GM12892 (cell line): ENCODE data around the gene FOXD2. TPM values are rescaled to one million over a fixed set of nuclear protein-coding genes. Genes with fewer than 3 reads are reported as not detected.

Experiments used
- DNase-seq: peaks from one replicate; pipeline ENCODE4 v3.0.0; 2011; ENCODE audit not compliant: insufficient read length
- FAIRE-seq: peaks from 2 replicates; lab custom pipeline; 2011; peaks lifted over from hg19 to GRCh38; lab: Jason Lieb, UNC
- POLR2A ChIP-seq: IDR thresholded peaks from 2 replicates; pipeline ENCODE4 v1.6.1; 2011; ENCODE audit warnings: low read depth, low read length, control low read depth
- POLR2AphosphoS5 ChIP-seq: IDR thresholded peaks from 2 replicates; pipeline ENCODE4 v1.6.1; 2011; ENCODE audit warnings: low read depth, low read length, control low read depth
- TAF1 ChIP-seq: IDR thresholded peaks from 2 replicates; pipeline ENCODE4 v1.6.1; 2011; ENCODE audit warnings: low read depth, mild to moderate bottlenecking, control low read depth, low read length, borderline replicate concordance
- polyA plus RNA-seq: library from polyadenylated mRNA; unstranded; fragments of >200 nt; gene quantifications from one replicate; pipeline ENCODE4 v1.2.1, GENCODE V29; 2012; ENCODE audit warnings: missing spikeins, inconsistent platforms; ENCODE audit not compliant: missing spikeins

FOXD2 gene
- 0.13 TPM for polyA plus RNA-seq

DNA sequence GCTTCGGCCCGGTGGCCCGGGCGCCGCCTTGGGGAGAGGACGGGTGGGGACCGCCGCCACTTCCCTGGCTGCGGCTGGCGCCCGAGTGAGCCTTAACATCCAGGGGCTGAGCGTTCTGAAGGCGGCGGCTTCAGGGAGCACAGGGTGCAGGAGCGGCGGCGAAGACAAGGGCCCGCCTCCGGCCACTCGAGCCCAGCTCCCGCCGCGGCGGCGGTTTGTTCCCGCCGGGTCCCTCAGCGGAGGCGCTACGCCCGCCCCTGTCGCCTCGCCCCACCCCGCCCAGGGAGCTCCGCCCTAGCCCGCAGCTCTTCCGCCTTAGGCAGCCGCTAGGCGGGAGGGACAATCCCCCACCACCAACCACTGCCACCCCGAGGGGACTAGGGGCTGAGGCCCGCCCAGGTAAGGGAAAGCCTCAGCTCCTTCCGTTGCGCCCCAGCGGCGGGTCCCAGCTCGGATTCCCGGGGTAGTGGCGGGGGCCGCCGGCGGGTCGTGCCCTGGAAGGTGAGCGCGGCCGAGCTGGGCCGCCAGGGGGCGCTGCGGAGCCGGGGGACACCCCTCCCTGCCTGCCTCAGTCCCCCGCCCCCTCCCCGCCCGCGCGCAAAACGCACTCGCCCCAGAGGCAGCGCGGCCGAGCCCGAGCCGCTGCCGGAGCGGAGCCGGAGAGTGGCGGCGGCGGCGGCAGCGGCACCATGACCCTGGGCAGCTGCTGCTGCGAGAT is at the start of gene FOXD2:
Gene FOXD2, plus strand, starts transcription at position 598 of the 718 bp plus-strand sequence. Its CDS starts 92 bp downstream, at position 690.
- TF ChIP-seq TAF1, result no peak
- peak; percentile 50; the same call in 1 of the 2 replicates for TF ChIP-seq POLR2A
- DNase-seq (peak; percentile 97), FAIRE-seq (peak; percentile 95)

DNA sequence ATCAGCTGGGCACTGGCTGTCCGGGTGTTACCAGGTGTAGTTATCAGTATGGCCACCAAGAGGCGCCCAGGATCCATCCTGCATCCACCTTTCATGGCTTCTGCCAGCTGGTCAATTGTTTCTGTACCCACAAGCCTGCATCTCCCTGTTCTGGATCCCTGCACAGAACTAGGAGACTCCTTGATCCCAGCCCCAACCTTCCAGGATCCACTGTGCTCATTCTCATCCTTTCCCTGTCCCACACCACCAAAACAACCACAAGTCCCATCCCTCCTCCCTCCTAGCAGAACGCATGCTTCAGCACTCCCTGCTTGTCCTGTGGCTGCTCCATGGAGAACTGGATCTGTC is 49.0 kb upstream of the FOXD2 start:
- peak; percentile 34 for DNase-seq
- no peak for TF ChIP-seq POLR2AphosphoS5
- TF ChIP-seq TAF1, result no peak
- TF ChIP-seq POLR2A, result no peak
- no peak for FAIRE-seq

DNA sequence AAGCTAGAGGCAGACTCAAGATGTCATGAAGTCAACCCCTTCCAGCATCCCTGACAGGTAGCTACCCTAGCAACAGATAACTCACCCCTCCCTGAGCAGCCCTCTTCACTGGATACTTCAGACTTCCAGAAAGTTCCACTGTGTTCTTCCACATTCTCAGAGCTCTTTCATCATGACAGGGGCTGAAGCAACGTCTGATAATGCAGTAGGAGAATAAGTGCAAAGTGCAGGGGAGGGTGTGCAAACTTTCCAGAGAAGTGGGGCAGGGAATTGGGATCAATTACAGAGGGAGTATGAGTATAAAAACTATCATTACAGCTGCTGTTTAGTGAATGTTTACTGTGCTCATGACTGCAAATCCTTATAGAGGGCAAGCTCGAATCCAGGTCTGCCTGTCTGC is 48.1 kb upstream of the FOXD2 start:
- DNase-seq, result no peak
- FAIRE-seq, result no peak
- TF ChIP-seq POLR2A (no peak), POLR2AphosphoS5 (no peak), TAF1 (no peak)

DNA sequence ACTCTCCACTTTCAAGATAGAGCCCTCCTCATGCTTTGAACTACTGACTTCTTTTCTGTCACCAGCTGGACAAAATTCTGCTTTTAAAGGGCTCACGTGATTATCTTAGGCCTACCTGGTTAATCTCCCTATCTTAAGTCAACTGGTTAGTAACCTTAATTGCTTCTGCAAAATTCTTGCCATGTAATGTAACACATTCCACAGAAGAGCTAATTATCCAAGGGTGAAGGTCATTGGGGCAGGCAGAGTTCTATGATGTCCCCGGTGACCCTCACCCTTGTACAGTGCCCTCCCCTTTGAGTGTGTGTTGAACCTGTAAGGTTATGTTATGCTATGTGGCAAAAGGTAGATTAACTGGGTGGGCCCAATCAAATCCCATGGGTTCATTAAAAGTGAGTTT is 47.0 kb upstream of the FOXD2 start:
- TF ChIP-seq POLR2AphosphoS5, result no peak
- TF ChIP-seq POLR2A, result no peak
- no peak for TF ChIP-seq TAF1
- no peak for DNase-seq

DNA sequence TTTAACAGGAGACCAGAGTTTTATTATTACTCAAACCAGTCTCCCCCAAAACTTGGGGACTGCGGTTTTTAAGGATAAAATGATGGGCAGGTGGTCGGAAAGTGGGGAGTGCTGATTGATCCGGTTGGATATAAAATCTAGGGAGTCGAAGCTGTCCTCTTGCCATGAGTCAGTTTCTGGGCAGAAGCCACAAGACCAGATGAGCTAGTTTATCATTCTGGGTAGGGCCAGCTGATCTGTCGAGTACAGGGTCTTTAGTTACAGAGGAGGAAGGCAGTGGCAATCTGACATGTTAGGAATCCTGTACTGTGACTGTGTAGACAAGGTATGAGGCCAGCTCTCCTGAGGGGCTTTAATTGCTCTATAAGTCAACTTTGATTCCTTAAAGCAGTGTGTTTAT is 44.7 kb upstream of the FOXD2 start:
- TF ChIP-seq POLR2AphosphoS5 (no peak), POLR2A (no peak), TAF1 (no peak)
- DNase-seq (no peak), FAIRE-seq (no peak)

More for the DNA sequence above, 47.0 kb upstream of the FOXD2 start:
- no peak for FAIRE-seq

DNA sequence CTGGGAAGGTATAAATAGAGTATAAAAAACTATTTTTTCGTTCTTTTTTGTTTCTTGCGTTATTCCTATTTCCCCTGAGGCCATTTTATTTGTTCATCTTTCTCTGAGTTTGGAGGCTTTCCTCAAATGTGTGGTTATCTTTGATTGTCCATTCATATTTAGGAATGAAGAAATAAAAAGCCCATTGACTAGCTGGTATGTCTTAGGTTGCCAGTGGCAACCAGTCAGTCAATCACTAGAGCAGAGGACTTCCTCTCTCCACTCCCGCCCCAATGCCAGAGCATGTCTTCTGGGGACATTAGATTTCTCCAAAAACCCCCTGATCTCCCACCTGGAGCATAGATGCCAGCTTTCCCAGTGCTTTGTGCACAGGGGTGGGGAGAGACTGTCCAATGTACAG is 42.4 kb upstream of the FOXD2 start:
- TF ChIP-seq POLR2A, result no peak
- TF ChIP-seq TAF1, result no peak
- no peak for TF ChIP-seq POLR2AphosphoS5
- DNase-seq (no peak), FAIRE-seq (no peak)

DNA sequence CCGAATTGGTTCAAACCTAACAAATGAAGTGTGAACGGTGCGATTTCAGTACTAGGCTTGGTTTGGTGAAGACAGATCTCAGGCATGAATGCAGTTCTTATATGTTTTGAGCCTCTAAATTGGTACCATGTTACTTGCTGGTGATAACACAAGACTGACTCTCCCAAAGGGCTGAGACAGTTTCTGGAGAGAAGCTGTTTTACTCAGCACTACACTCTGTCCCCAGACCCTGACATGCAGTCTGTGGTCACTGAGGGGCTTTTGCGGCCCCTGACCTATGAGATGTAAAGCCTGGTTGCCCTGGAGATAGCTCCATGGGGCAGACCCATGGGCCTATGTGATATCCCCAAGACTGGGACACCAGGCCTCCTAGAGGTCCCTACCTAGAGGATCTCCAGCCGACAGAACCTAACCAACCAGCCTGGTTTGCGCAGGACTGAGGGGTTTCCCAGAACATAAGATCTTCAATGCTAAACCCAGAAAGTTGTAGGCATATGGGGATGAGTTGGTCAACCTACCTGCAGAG is 41.1 kb upstream of the FOXD2 start:
- DNase-seq, result no peak
- FAIRE-seq, result no peak
- TF ChIP-seq POLR2AphosphoS5 (no peak), TAF1 (no peak), POLR2A (no peak)

DNA sequence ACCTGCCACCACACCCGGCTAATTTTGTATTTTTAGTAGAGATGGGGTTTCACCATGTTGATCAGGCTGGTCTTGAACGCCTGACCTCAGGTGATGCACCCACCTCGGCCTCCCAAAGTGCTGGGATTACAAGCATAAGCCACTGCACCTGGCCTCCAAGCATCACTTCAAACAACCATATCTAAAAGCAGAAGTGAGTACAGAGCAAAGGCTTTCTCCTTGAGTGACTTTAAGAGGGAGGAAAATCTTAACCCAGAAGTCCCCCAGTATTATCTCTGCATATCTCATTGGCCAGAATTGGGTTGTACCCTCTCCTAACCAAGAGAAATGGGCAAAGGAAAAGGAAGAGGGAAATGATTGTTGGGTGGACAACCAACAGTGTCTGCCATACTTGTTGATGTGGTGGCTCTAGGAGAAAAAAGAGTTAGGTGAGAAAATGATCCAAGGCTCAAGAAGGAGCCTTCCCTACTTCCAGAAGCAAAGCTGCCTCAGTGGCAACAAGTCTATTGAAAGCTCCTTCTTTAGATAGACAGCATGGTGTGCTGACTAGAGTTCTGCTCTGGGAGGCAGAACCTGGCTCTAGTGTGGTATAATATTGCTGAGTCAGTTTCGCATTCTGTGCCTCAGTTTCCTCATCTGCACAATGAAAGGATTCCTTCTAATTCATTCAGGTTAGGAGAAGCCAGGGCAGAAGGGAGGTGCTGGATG is 38.6 kb upstream of the FOXD2 start:
- TF ChIP-seq POLR2AphosphoS5 (no peak), TAF1 (no peak), POLR2A (no peak)
- DNase-seq, result no peak
- no peak for FAIRE-seq

DNA sequence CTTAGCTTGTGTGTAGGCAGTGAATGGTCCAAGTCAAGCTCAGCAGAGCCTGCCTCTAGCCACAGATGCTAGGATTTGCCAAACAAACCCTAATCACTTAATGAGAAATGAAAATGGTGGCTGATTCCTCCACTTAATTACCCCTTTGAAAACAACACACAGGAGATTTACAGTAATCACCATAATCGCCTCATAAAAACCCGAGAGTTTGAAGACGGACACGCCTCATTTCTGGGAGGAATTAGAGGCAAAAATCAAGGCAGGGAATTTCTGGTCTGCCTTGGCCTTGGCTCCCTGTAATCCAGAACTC is 38.0 kb upstream of the FOXD2 start:
- DNase-seq (no peak), FAIRE-seq (no peak)
- TF ChIP-seq TAF1, result no peak
- no peak for TF ChIP-seq POLR2A
- TF ChIP-seq POLR2AphosphoS5, result no peak

DNA sequence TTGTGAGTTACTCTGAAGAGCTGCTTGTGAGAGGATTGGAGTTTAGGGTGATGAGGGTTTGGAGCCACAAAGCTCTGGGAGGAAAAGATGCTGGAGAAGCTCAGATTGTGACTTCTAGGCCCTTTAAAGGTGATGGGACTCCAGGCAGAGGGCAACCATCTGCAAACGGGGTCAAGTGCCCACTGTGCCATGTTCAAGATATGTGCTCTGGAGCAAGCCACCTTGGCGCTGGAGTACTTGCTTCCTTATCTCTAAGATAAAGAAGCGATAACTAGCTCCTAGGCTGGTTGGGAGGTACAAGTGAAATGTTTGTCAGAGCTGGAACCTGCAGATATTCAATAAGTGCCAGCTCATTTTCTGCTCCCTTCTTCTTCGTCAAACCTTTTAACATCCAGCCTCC is 36.1 kb upstream of the FOXD2 start:
- FAIRE-seq, result no peak
- DNase-seq, result no peak
- TF ChIP-seq TAF1 (no peak), POLR2AphosphoS5 (no peak), POLR2A (no peak)

DNA sequence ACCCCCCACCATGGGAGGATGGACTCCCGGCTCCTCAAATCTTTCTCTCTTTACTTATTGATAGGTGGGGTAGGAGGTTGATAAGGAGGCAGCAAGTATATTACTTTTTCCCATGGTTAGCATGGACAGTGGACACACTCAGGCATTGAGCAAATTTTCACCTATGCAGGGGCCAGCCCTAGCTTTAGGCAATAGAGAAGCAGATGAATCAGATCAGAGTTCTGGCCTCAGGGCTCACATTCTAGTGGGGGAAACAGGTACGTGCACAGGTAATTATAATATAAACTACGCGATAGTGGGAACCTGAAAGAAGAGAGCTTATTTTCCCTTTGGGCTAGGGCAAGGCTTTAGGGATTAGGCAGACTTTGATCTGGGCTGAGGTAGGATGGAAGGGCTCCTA is 35.3 kb upstream of the FOXD2 start:
- DNase-seq (no peak), FAIRE-seq (no peak)
- no peak for TF ChIP-seq TAF1
- TF ChIP-seq POLR2AphosphoS5, result no peak
- TF ChIP-seq POLR2A, result no peak
